DMS 273 (cell line): ENCODE data around the gene SORD.
"Not testable (repeated sequence)": the region's sequence is repeated elsewhere in the genome, so short reads cannot be mapped to it uniquely, and the experiment has no call there.

Experiments
- DNase-seq: peaks from one replicate; lab custom pipeline; 2025; ENCODE audit not compliant: unreplicated experiment; lab: John Stamatoyannopoulos, UW

SORD gene

GRCh38 chr15:45093622-45094357 lies 70.8 kb downstream of the SORD start:
- no peak for DNase-seq

GRCh38 chr15:45094358-45094730 lies 71.3 kb downstream of the SORD start:
- DNase-seq, result no peak

- no peak for DNase-seq
Measured at GRCh38 chr15:45095661-45096060, 72.7 kb downstream of the SORD start.

- no peak for DNase-seq
Measured at GRCh38 chr15:45097466-45097865, 74.5 kb downstream of the SORD start.

GRCh38 chr15:45099549-45100165 lies 76.7 kb downstream of the SORD start:
- no peak for DNase-seq

GRCh38 chr15:45100884-45101625 lies 78.1 kb downstream of the SORD start:
- no peak for DNase-seq

GRCh38 chr15:45101749-45102148 lies 78.8 kb downstream of the SORD start:
- no peak for DNase-seq

- DNase-seq, result no peak
Measured at GRCh38 chr15:45102226-45102625, 79.2 kb downstream of the SORD start.

GRCh38 chr15:45104170-45104569 lies 81.2 kb downstream of the SORD start:
- DNase-seq, result not testable (repeated sequence)

GRCh38 chr15:45105586-45105985 lies 82.6 kb downstream of the SORD start:
- DNase-seq, result no peak

- DNase-seq, result no peak
Measured at GRCh38 chr15:45106002-45106790, 83.2 kb downstream of the SORD start.

- DNase-seq, result no peak
Measured at GRCh38 chr15:45107941-45108630, 85.1 kb downstream of the SORD start.

GRCh38 chr15:45110256-45110820 lies 87.3 kb downstream of the SORD start:
- DNase-seq, result peak; percentile 11

- no peak for DNase-seq
Measured at GRCh38 chr15:45111390-45112142, 88.6 kb downstream of the SORD start.

GRCh38 chr15:45112143-45112590 lies 89.2 kb downstream of the SORD start:
- DNase-seq, result no peak

GRCh38 chr15:45112591-45113379 lies 89.8 kb downstream of the SORD start:
- DNase-seq, result peak; percentile 53

GRCh38 chr15:45113380-45113990 lies 90.5 kb downstream of the SORD start:
- no peak for DNase-seq

- DNase-seq, result peak; percentile 24
Measured at GRCh38 chr15:45114076-45114750, 91.2 kb downstream of the SORD start, which contains the start of the genes DUOX2 and DUOXA2. Gene DUOX2 (minus strand): TSS chr15:45114172. CDS start chr15:45113411, 761 bp downstream. Gene DUOXA2 (plus strand): TSS chr15:45114326. CDS start chr15:45114606, 280 bp downstream.
